ENCODE results near the gene JAK1. TPM values are rescaled to one million over a fixed set of nuclear protein-coding genes. Genes with fewer than 3 reads are reported as not detected.
"Not testable (repeated sequence)": the region's sequence is repeated elsewhere in the genome, so short reads cannot be mapped to it uniquely, and the experiment has no call there.

JAK1 gene
- total and polyA plus RNA-seq, 8 donors = 15.5 to 89.8 (median 50.7) TPM

DNA sequence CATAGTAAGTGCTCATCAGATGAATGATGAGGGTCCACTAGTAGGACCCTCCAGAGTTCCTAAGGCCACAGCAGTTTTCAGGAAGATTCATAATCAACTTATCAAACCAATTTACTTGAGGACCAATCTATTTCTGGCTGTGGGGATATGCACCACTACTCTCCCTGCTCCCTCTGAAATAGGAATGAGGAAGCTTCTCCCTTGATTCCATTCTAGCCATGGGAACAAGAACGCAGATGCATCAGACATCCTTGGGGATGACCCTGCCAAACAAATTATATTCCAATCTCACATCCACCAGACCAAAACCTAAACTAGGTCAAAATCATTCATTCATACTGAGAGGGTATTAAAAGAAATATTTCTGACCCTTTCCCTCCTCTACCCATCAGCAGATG, 31.5 kb downstream of the JAK1 start:
- DNase-seq = no peak
- Histone ChIP-seq H3K4me1 (peaks cover under 1 to 19% (median 14%) of the 10 kb centered on the region in 3 donors), H3K27me3 (no peaks in the 10 kb centered on the region), H3K9me3 (no peaks in the 10 kb centered on the region), H3K27ac (no peak overlapping the region), H3K36me3 (no peaks in the 10 kb centered on the region), H3K4me3 (no peak overlapping the region)
- FAIRE-seq = no peak
- ATAC-seq = no peak
- intact Hi-C loops (cut with DNase I) = no loop called here
- 80 to 86% methylated on average over 1 of the region's 1 CpG for WGBS, 2 donors
- TF ChIP-seq, protein P1, sequence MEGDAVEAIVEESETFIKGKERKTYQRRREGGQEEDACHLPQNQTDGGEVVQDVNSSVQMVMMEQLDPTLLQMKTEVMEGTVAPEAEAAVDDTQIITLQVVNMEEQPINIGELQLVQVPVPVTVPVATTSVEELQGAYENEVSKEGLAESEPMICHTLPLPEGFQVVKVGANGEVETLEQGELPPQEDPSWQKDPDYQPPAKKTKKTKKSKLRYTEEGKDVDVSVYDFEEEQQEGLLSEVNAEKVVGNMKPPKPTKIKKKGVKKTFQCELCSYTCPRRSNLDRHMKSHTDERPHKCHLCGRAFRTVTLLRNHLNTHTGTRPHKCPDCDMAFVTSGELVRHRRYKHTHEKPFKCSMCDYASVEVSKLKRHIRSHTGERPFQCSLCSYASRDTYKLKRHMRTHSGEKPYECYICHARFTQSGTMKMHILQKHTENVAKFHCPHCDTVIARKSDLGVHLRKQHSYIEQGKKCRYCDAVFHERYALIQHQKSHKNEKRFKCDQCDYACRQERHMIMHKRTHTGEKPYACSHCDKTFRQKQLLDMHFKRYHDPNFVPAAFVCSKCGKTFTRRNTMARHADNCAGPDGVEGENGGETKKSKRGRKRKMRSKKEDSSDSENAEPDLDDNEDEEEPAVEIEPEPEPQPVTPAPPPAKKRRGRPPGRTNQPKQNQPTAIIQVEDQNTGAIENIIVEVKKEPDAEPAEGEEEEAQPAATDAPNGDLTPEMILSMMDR (IDR thresholded peaks at IDR 0.05) = no peak

DNA sequence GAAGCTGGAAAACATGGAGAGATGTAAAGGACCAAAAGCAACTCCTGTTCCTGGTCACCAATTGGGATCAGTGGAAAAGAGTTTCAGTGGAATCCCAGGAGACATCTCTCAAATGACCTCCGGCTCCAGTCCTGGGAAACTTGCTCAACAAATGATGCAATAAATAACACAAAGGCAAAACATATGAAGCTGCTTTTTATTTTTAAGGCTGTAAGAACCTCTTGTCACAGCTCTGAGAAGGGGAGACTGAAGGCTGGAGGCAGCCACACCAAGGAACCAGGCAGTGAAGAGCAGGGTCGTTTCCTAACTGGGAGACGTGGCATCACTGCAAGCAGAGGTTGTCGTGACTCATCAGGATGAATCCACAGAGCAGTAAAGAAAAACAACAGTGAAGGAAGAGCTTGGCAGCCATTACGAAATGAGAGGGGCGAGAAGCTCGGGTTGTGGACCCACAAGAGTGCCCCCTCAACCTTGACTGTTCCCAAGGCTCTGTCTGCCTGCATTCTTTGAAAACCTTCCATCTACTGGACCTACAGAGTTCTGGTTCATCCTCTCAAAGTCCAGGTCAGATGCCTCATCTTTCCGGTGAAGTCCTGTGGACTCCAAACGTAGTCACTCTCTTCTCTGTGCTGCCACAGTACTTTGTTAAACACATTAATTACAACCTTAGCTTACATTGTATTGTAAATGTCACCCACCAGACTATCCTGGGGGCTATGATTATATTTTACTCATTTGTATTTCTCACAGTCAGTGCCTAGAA, 32.1 kb downstream of the JAK1 start:
- TF ChIP-seq, protein P1 (IDR thresholded peaks at IDR 0.05) = no peak
- H3K9me3 ChIP-seq = no peaks in the 10 kb centered on the region
- no peaks in the 10 kb centered on the region for H3K36me3 ChIP-seq
- H3K27ac ChIP-seq = no peak overlapping the region
- no peak for DNase-seq
- no peak for FAIRE-seq
- WGBS, 2 donors = 76 to 79% methylated on average over 9 of the region's 9 CpGs
- peaks cover 0 to 19% (median 14%) of the 10 kb centered on the region in 3 donors for H3K4me1 ChIP-seq
- peak in 3 of 4 donors; percentile 14 to 31 (median 22) for ATAC-seq
- H3K27me3 ChIP-seq = no peaks in the 10 kb centered on the region
- intact Hi-C loops (cut with DNase I) = no loop called here
- H3K4me3 ChIP-seq = no peak overlapping the region

DNA sequence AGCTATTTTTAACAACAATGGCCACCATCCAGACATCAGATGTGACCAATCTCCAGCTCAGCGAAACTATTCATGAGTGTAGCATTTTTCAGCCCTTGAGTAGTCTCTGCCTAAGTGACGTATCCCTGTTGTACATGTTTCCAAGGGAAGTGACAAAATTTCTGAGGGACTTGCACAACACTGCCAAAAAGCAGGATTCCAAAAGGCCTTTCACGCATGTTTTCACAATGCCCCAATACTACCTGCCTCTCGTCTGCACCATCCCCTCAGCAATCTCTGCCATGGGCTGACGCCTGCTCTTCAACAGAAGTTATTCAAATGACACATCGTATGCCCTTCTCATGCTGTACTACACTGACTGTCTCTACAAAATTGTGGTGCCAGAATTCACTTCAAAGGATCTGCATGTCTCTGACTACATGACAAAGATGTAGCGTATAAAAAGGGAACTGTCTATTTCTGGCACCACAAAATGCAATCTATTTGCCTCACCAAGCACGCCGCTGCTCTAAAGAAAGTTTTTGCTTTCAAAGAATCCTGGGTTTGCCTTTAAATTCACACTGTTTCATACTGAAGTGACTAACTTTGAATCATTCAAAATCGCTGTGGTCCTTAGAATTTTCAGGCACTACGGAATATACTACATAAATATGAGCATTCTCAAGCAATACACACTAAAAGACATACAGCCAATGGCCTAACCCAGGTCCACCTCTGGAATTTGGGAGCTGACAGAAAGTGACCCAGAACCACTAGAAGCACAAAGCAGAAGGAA, 32.9 kb downstream of the JAK1 start:
- intact Hi-C loops (cut with DNase I) = no loop called here
- peak overlapping the region in 1 of 4 donors; percentile 31 for H3K27ac ChIP-seq
- H3K4me3 ChIP-seq = no peak overlapping the region
- DNase-seq (no peak), ATAC-seq (peak in 3 of 4 donors; percentile 62 to 76 (median 62)), FAIRE-seq (no peak)
- H3K4me1 ChIP-seq = peaks cover 0 to 19% (median 16%) of the 10 kb centered on the region in 3 donors
- H3K27me3 ChIP-seq = no peaks in the 10 kb centered on the region
- WGBS, 2 donors = 72 to 75% methylated on average over 11 of the region's 11 CpGs
- no peaks in the 10 kb centered on the region for H3K36me3 ChIP-seq
- H3K9me3 ChIP-seq = no peaks in the 10 kb centered on the region
- TF ChIP-seq, protein P1 (IDR thresholded peaks at IDR 0.05) = no peak

DNA sequence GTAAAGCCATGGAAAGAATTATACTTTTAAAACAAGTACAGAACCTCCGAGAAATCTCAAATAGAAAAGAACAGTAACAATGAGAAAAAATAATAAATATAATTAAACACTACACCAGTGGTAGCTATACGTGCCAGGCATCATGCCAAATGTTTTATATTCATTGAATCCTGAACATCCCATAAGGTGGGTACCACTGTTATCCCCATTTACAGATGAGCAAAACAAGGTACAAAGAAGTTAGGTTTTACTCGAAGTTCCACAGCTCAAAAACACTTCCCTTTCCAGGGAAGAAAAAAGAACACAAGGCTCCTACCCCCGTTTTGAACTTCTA, 33.4 kb downstream of the JAK1 start:
- TF ChIP-seq, protein P1 (IDR thresholded peaks at IDR 0.05) = no peak
- no peaks in the 10 kb centered on the region for H3K27me3 ChIP-seq
- ATAC-seq (no peak), DNase-seq (no peak), FAIRE-seq (no peak)
- H3K4me3 ChIP-seq = no peak overlapping the region
- intact Hi-C loops (cut with DNase I) = no loop called here
- WGBS, 2 donors = 39 to 47% methylated on average over 4 of the region's 4 CpGs
- H3K4me1 ChIP-seq = peaks cover 0 to 20% (median 19%) of the 10 kb centered on the region in 3 donors
- H3K9me3 ChIP-seq = no peaks in the 10 kb centered on the region
- no peak overlapping the region for H3K27ac ChIP-seq
- H3K36me3 ChIP-seq = no peaks in the 10 kb centered on the region

DNA sequence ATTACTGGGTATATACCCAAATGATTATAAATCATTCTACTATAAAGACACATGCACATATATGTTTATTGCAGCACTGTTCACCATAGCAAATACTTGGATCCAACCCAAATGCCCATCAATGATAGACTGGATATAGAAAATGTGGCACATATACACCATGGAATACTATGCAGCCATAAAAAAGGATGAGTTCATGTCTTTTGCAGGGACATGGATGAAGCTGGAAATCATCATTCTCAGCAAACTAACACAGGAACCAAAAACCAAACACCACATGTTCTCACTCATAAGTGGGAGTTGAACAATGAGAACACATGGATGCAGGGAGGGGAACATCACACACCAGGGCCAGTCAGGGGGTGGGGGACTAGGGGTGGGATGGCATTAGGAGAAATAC, 35.7 kb downstream of the JAK1 start:
- H3K4me1 ChIP-seq = peaks cover 0 to 20% (median 6%) of the 10 kb centered on the region in 3 donors
- H3K27me3 ChIP-seq, H3K4me3 ChIP-seq: not testable (repeated sequence)

More for the DNA sequence above, 35.7 kb downstream of the JAK1 start:
- intact Hi-C loops (cut with DNase I); H3K36me3 ChIP-seq; ATAC-seq; DNase-seq; H3K27ac ChIP-seq; FAIRE-seq; H3K9me3 ChIP-seq: not testable (repeated sequence)

Measured in pancreas (tissue), 10 donors.